Tibial nerve (tissue), 4 donors: ENCODE results near the gene CRYL1. TPM values are rescaled to one million over a fixed set of nuclear protein-coding genes. Genes with fewer than 3 reads are reported as not detected.

Source experiments
- DNase-seq, 2 donors: peaks; one replicate each; pipeline ENCODE4 v3.0.0-alpha.2; 2019; ENCODE audit warnings: low spot score in 2 of 2
- H3K27ac ChIP-seq, 4 donors: fragments of 200-600 bp; sonication (generic) in 3 of 4; one replicate each; pipeline ENCODE4 v1.5.1; 2017 to 2019; ENCODE audit warnings: mild to moderate bottlenecking in 1 of 4
- H3K27me3 ChIP-seq, 2 donors: fragments of 200-600 bp; sonication (generic) in 1 of 2; one replicate each; pipeline versions ENCODE4 v1.5.1 to v1.6.0; 2017 to 2019
- H3K36me3 ChIP-seq, 3 donors: fragments of 200-600 bp; sonication (generic); one replicate each; pipeline ENCODE4 v1.5.1; 2018 to 2019
- H3K4me1 ChIP-seq, 4 donors: fragments of 200-600 bp; sonication (generic) in 3 of 4; one replicate each; pipeline ENCODE4 v1.5.1; 2017 to 2019
- H3K4me3 ChIP-seq, 4 donors: fragments of 200-600 bp; sonication (generic) in 3 of 4; one replicate each; pipeline ENCODE4 v1.5.1; 2017 to 2019; ENCODE audit warnings: mild to moderate bottlenecking in 1 of 4, moderate library complexity in 1 of 4
- H3K9me3 ChIP-seq, 4 donors: fragments of 200-600 bp; sonication (generic) in 3 of 4; one replicate each; pipeline ENCODE4 v1.5.1; 2017 to 2019
- EP300 ChIP-seq, 2 donors: sonication (generic); formaldehyde crosslinking; IDR thresholded peaks; one replicate each; pipeline ENCODE4 v1.6.1; 2017; ENCODE audit warnings: antibody characterized with exemption in 2 of 2, mild to moderate bottlenecking in 1 of 2
- POLR2A ChIP-seq, 2 donors: fragments of 450-650 bp; IDR thresholded peaks; one replicate each; pipeline ENCODE4 v1.6.1; 2017; ENCODE audit warnings: antibody characterized with exemption in 2 of 2, mild to moderate bottlenecking in 2 of 2, moderate library complexity in 2 of 2
- WGBS, 2 donors: methylation state at CpG; one replicate each; pipeline ENCODE4 v1.1.5; 2018; 5-methylcytosine and 5-hydroxymethylcytosine counted together
- total RNA-seq, 4 donors: library from RNA; depleted of rRNA; stranded (reverse); fragments of >200 nt; gene quantifications; one replicate each; pipeline ENCODE4 v1.1.0, GENCODE V29; 2016
- TF ChIP-seq, protein P1 (sequence below), 5 experiments: fragments of 200-600 bp in 3 of 5; fragments of 450-650 bp in 2 of 5; sonication (generic) in 3 of 5; IDR thresholded peaks; one replicate each; pipeline ENCODE4 v1.5.1; 2016 to 2019; ENCODE audit warnings: antibody characterized with exemption in 5 of 5, mild to moderate bottlenecking in 3 of 5, moderate library complexity in 2 of 5

CRYL1 gene
- total RNA-seq, 4 donors from 2014 or later = 33.9 to 60.5 (median 49.5) TPM

DNA sequence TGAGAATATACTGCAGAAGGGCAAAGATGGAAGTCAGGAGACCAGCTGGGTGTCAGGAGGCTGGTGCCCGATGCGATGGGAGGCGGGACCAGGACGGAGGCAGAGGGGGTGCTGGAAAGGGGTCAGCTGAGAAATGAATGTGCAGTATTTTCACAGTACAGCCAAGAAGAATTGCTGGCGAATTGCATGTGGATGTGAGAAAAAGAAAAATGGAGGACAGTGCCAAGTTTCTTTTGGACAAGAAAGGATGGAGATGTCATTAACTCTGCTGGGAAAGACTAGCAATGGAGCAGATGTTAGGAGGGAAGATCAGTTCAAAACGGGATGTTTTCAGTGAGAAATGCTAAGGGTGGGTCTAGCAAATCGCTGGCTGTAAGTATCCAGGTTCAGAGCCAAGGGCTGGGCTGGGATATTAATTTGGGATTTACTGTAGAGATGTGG is 7.0 kb downstream of the CRYL1 start:
- Histone ChIP-seq H3K27me3 (no peaks in the 10 kb centered on the region), H3K9me3 (no peaks in the 10 kb centered on the region), H3K36me3 (peaks cover 0 to 5% (median 0%) of the 10 kb centered on the region in 3 donors), H3K27ac (peak overlapping the region in 2 of 4 donors; percentile 16 to 29), H3K4me1 (peaks cover 0 to 40% (median 0%) of the 10 kb centered on the region in 4 donors), H3K4me3 (no peak overlapping the region)
- 35 to 38% methylated on average over 7 of the region's 7 CpGs for WGBS, 2 donors
- TF ChIP-seq, protein P1, sequence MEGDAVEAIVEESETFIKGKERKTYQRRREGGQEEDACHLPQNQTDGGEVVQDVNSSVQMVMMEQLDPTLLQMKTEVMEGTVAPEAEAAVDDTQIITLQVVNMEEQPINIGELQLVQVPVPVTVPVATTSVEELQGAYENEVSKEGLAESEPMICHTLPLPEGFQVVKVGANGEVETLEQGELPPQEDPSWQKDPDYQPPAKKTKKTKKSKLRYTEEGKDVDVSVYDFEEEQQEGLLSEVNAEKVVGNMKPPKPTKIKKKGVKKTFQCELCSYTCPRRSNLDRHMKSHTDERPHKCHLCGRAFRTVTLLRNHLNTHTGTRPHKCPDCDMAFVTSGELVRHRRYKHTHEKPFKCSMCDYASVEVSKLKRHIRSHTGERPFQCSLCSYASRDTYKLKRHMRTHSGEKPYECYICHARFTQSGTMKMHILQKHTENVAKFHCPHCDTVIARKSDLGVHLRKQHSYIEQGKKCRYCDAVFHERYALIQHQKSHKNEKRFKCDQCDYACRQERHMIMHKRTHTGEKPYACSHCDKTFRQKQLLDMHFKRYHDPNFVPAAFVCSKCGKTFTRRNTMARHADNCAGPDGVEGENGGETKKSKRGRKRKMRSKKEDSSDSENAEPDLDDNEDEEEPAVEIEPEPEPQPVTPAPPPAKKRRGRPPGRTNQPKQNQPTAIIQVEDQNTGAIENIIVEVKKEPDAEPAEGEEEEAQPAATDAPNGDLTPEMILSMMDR (IDR thresholded peaks at IDR 0.05) = no peak
- TF ChIP-seq EP300 (IDR thresholded peaks at IDR 0.05) = no peak
- no peak for TF ChIP-seq POLR2A (IDR thresholded peaks at IDR 0.05)
- no peak for DNase-seq

DNA sequence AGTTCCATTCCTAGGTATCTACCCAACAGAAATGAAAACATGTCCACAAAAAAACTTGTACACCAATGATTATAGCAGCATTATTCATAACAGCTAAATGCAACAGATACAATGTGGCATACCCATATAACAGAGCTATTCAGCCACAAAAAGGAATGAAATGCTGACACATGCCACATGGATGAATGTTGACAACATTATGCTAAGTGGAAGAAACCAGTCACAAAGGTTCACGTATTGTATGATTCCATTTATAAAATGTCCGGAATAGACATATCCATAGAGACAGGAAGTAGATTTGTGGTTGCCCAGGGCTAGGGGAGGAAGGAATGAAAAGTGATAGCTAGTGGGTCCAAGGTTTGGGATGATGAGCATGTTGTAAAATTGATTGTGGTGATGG is 10.8 kb downstream of the CRYL1 start:
- WGBS, 2 donors = 42 to 54% methylated on average over 2 of the region's 2 CpGs
- TF ChIP-seq, protein P1 (IDR thresholded peaks at IDR 0.05) = no peak
- TF ChIP-seq EP300 (IDR thresholded peaks at IDR 0.05) (no peak), POLR2A (IDR thresholded peaks at IDR 0.05) (no peak)
- no peak overlapping the region for H3K27ac ChIP-seq

DNA sequence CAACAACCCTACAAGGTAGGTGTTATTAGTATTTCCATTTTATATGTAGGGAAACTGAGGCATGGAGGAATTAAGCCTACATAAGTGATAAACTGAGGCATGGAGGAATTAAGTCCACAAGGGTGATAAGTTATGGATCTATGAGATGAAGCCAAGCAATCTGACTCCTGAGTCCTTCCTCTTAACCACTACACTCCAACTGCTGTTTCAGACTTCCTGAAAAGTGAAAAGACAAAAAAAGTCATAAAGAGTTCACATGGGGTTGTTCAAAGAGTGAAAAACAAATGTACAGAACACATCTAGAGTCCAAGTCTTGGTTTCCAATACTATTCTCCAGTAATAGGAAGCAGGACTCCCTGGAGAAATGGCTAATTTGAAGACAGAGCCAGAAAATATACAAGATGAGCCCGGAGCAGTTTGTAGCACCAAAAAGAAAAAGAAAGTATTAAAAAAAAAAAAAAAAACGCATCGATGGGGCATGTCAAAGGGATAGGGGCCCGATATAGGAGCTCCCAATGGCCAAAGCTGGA is 12.1 kb downstream of the CRYL1 start:
- peaks cover 0 to 38% (median 0%) of the 10 kb centered on the region in 3 donors for H3K36me3 ChIP-seq
- peaks cover 0 to 24% (median 0%) of the 10 kb centered on the region in 4 donors for H3K4me1 ChIP-seq
- DNase-seq = no peak
- TF ChIP-seq EP300 (IDR thresholded peaks at IDR 0.05) = no peak
- TF ChIP-seq POLR2A (IDR thresholded peaks at IDR 0.05) = no peak
- no peak overlapping the region for H3K4me3 ChIP-seq
- H3K9me3 ChIP-seq = no peaks in the 10 kb centered on the region
- 65 to 68% methylated on average over 4 of the region's 4 CpGs for WGBS, 2 donors
- H3K27ac ChIP-seq = no peak overlapping the region
- H3K27me3 ChIP-seq = no peaks in the 10 kb centered on the region

More for the DNA sequence above, 10.8 kb downstream of the CRYL1 start:
- no peak for DNase-seq
- no peak overlapping the region for H3K4me3 ChIP-seq
- peaks cover 0 to 32% (median 0%) of the 10 kb centered on the region in 4 donors for H3K4me1 ChIP-seq
- H3K9me3 ChIP-seq = no peaks in the 10 kb centered on the region
- H3K36me3 ChIP-seq = peaks cover 0 to 30% (median 0%) of the 10 kb centered on the region in 3 donors
- no peaks in the 10 kb centered on the region for H3K27me3 ChIP-seq

DNA sequence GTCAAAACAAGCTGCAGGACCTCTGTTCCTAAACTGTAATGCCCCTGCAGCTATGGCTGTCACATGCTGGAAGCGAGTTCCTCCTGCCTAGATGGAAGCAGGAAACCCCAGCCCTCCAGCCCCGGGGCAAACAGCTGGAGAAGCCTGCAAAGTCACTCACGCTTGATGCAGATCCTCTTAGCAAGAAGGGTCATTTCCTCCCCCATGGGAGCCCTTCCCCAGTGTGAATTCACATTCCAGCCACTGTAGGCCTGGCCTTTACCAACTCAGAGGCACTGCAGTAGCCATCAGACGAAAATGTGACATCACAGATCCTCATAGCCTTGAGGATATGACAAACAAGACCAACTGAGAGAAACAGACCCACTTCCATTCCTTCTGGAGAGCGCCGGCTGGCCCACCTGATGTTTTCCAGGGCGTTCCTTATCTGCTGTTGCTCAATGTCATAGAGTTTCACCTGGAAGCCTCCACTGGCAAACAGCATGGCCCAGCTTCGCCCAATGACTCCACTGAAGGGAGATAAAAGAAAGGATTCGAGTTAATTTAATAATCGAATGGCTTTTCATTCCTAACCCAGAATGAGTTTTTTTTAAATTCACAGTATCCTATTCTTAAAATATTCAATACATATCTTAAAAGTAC is 13.5 kb downstream of the CRYL1 start:
- TF ChIP-seq, protein P1 (IDR thresholded peaks at IDR 0.05) = no peak
- TF ChIP-seq EP300 (IDR thresholded peaks at IDR 0.05) (no peak), POLR2A (IDR thresholded peaks at IDR 0.05) (no peak)
- Histone ChIP-seq H3K4me3 (no peak overlapping the region), H3K4me1 (peaks cover 0 to 18% (median 0%) of the 10 kb centered on the region in 4 donors), H3K27ac (no peak overlapping the region), H3K9me3 (no peaks in the 10 kb centered on the region), H3K36me3 (peaks cover 0 to 37% (median 0%) of the 10 kb centered on the region in 3 donors), H3K27me3 (no peaks in the 10 kb centered on the region)
- DNase-seq = no peak
- WGBS, 2 donors = 76 to 83% methylated on average over 10 of the region's 10 CpGs

DNA sequence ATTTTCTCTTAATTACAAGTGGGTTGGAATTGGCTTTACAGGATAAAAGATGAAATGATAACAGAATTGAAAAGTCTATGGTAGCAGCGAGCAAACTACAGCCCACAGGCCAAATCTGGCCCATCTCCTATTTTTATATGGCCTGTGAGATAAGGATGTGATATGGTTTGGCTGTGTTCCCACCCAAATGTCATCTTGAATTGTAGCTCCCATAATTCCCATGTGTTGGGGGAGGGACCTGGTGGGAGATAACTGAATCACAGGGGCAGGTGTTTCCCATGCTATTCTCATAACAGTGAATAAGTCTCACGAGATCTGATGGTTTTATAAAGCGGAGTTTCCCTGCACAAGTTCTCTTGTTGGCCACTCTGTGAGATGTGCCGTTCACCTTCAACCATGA is 19.0 kb downstream of the CRYL1 start:
- TF ChIP-seq EP300 (IDR thresholded peaks at IDR 0.05) = no peak
- TF ChIP-seq POLR2A (IDR thresholded peaks at IDR 0.05) = no peak
- TF ChIP-seq, protein P1 (IDR thresholded peaks at IDR 0.05) = no peak
- H3K36me3 ChIP-seq = peaks cover 0 to 44% (median 0%) of the 10 kb centered on the region in 3 donors
- no peaks in the 10 kb centered on the region for H3K27me3 ChIP-seq
- no peak overlapping the region for H3K27ac ChIP-seq
- 82 to 93% methylated on average over 4 of the region's 4 CpGs for WGBS, 2 donors
- no peak overlapping the region for H3K4me3 ChIP-seq
- no peak for DNase-seq
- H3K9me3 ChIP-seq = no peaks in the 10 kb centered on the region
- H3K4me1 ChIP-seq = no peaks in the 10 kb centered on the region
